Mesenchymal stem cell (in vitro differentiated cells and primary cell): ENCODE data around the gene MRPL52.
"Not testable (repeated sequence)": the region's sequence is repeated elsewhere in the genome, so short reads cannot be mapped to it uniquely, and the experiment has no call there.

Source experiments
- DNase-seq: peaks from one replicate; pipeline ENCODE4 v3.0.0-alpha.2; 2013
- H2AFZ ChIP-seq: one replicate; pipeline ENCODE4 v1.6.1; 2013; ENCODE audit warnings: low read depth, mild to moderate bottlenecking, control low read depth, inconsistent platforms, low read length, moderate library complexity
- H2AK5ac ChIP-seq: 2 replicates; pipeline ENCODE4 v1.6.1; 2013; ENCODE audit warnings: low read length, moderate library complexity, mild to moderate bottlenecking, inconsistent platforms; ENCODE audit not compliant: severe bottlenecking
- H2BK120ac ChIP-seq: one replicate; pipeline ENCODE4 v1.6.1; 2013; ENCODE audit warnings: low read depth, mild to moderate bottlenecking, inconsistent platforms, low read length, moderate library complexity
- H2BK12ac ChIP-seq, 2 experiments: one replicate each; pipeline ENCODE4 v1.6.1; 2013; ENCODE audit warnings: inconsistent platforms in 2 of 2, low read length in 2 of 2, mild to moderate bottlenecking in 2 of 2, moderate library complexity in 2 of 2, control low read depth in 1 of 2
- H2BK15ac ChIP-seq: one replicate; pipeline ENCODE4 v1.6.1; 2013; ENCODE audit warnings: mild to moderate bottlenecking, low read depth, inconsistent platforms; ENCODE audit not compliant: poor library complexity, severe bottlenecking
- H2BK5ac ChIP-seq: 2 replicates; pipeline ENCODE4 v1.6.1; 2013; ENCODE audit warnings: low read depth, mild to moderate bottlenecking, low read length, control low read depth, inconsistent platforms; ENCODE audit not compliant: poor library complexity, severe bottlenecking
- H3K14ac ChIP-seq, 2 experiments: one replicate each; pipeline ENCODE4 v1.6.1; 2013; ENCODE audit warnings: inconsistent platforms in 2 of 2, low read length in 2 of 2, control low read depth in 1 of 2, mild to moderate bottlenecking in 1 of 2, moderate library complexity in 1 of 2
- H3K18ac ChIP-seq, 2 experiments: one replicate each; pipeline ENCODE4 v1.6.1; 2013; ENCODE audit warnings: inconsistent platforms in 2 of 2, low read length in 2 of 2, control low read depth in 1 of 2, low read depth in 1 of 2, mild to moderate bottlenecking in 1 of 2
- H3K23ac ChIP-seq, 2 experiments: one replicate each; pipeline ENCODE4 v1.6.1; 2013; ENCODE audit warnings: inconsistent platforms in 2 of 2, low read length in 2 of 2, mild to moderate bottlenecking in 2 of 2, moderate library complexity in 2 of 2, control low read depth in 1 of 2
- H3K27ac ChIP-seq: 2 replicates; pipeline ENCODE4 v1.5.1; 2013; ENCODE audit warnings: mild to moderate bottlenecking, moderate library complexity, low read length, control low read depth, inconsistent platforms; ENCODE audit not compliant: poor library complexity, severe bottlenecking
- H3K27me3 ChIP-seq, 2 experiments: 2 replicates each; pipeline versions ENCODE4 v1.6.1 to v1.7.0; 2013; ENCODE audit warnings: low read length in 2 of 2, mild to moderate bottlenecking in 2 of 2, moderate library complexity in 2 of 2, control low read depth in 1 of 2, inconsistent platforms in 1 of 2; ENCODE audit not compliant: control insufficient read depth in 1 of 2, insufficient read depth in 1 of 2
- H3K36me3 ChIP-seq, 2 experiments: 2 replicates each; pipeline versions ENCODE4 v1.6.1 to v1.7.0; 2013; ENCODE audit warnings: low read length in 2 of 2, control low read depth in 1 of 2, inconsistent platforms in 1 of 2, low read depth in 1 of 2, mild to moderate bottlenecking in 1 of 2; ENCODE audit not compliant: insufficient read depth in 2 of 2, control insufficient read depth in 1 of 2
- H3K4ac ChIP-seq, 2 experiments: one replicate each; pipeline ENCODE4 v1.6.1; 2013; ENCODE audit warnings: inconsistent platforms in 2 of 2, low read length in 2 of 2, mild to moderate bottlenecking in 2 of 2, moderate library complexity in 2 of 2, control low read depth in 1 of 2, low read depth in 1 of 2
- H3K4me1 ChIP-seq: 2 replicates; pipeline ENCODE4 v1.6.1; 2013; ENCODE audit warnings: low read depth, low read length, control low read depth; ENCODE audit not compliant: control insufficient read depth, insufficient read depth
- H3K4me2 ChIP-seq: 2 replicates; pipeline ENCODE4 v1.6.1; 2013; ENCODE audit warnings: low read length, mild to moderate bottlenecking, inconsistent platforms; ENCODE audit not compliant: poor library complexity, severe bottlenecking
- H3K4me3 ChIP-seq, 2 experiments: 2 replicates each; pipeline versions ENCODE4 v1.5.1 to v1.7.0; 2013; ENCODE audit warnings: low read length in 2 of 2, mild to moderate bottlenecking in 2 of 2, control low read depth in 1 of 2, low read depth in 1 of 2; ENCODE audit not compliant: insufficient read depth in 1 of 2
- H3K79me1 ChIP-seq: replicated peaks from 2 replicates; pipeline ENCODE4 v1.6.1; 2013; ENCODE audit warnings: mild to moderate bottlenecking, control low read depth, low read length, inconsistent platforms; ENCODE audit not compliant: poor library complexity, severe bottlenecking
- H3K9ac ChIP-seq: 2 replicates; pipeline ENCODE4 v1.7.0; 2013; ENCODE audit warnings: mild to moderate bottlenecking, low read length, moderate library complexity
- H3K9me3 ChIP-seq: 2 replicates; pipeline ENCODE4 v1.7.0; 2013; ENCODE audit warnings: mild to moderate bottlenecking, low read length; ENCODE audit not compliant: control insufficient read depth
- H4K8ac ChIP-seq: one replicate; pipeline ENCODE4 v1.6.1; 2013; ENCODE audit warnings: inconsistent platforms, mild to moderate bottlenecking, low read length, moderate library complexity
- H4K91ac ChIP-seq: one replicate; pipeline ENCODE4 v1.6.1; 2013; ENCODE audit warnings: mild to moderate bottlenecking, low read length, inconsistent platforms
- WGBS: methylation state at CpG from one replicate; pipeline ENCODE4 v1.1.7; 2013; ENCODE audit warnings: mixed read lengths; 5-methylcytosine and 5-hydroxymethylcytosine counted together

MRPL52 gene

GRCh38 chr14:22793550-22793949 is 36.1 kb upstream of the MRPL52 start:
- WGBS: 90% methylated on average over 5 of the region's 5 CpGs
- not testable (repeated sequence) for H2BK12ac ChIP-seq

GRCh38 chr14:22793976-22794375 is 35.7 kb upstream of the MRPL52 start:
- Histone ChIP-seq H3K27me3 (peaks cover 10 to 19% of the 10 kb centered on the region in 2 experiments), H3K4me2 (no peak overlapping the region), H2BK5ac (no peak overlapping the region), H2AFZ (no peak overlapping the region), H3K14ac (no peak overlapping the region), H3K4me1 (peaks cover 4% of the 10 kb centered on the region), H2BK15ac (no peak overlapping the region), H3K23ac (no peak overlapping the region), H3K18ac (no peak overlapping the region), H3K4ac (no peak overlapping the region), H3K79me1 (no peaks in the 10 kb centered on the region), H2BK12ac (no peak overlapping the region), H3K36me3 (no peaks in the 10 kb centered on the region), H3K4me3 (no peak overlapping the region), H2BK120ac (no peak overlapping the region), H4K8ac (no peak overlapping the region), H3K9ac (no peak overlapping the region), H4K91ac (no peak overlapping the region), H2AK5ac (no peak overlapping the region), H3K9me3 (no peaks in the 10 kb centered on the region), H3K27ac (no peak overlapping the region)
- WGBS: 76% methylated on average over 5 of the region's 5 CpGs
- DNase-seq: no peak

More at GRCh38 chr14:22793550-22793949, 36.1 kb upstream of the MRPL52 start:
- H3K27ac ChIP-seq, H3K4me2 ChIP-seq, H3K23ac ChIP-seq, H3K9ac ChIP-seq, H3K14ac ChIP-seq, H4K91ac ChIP-seq, H4K8ac ChIP-seq, H2BK5ac ChIP-seq, H2AFZ ChIP-seq, H2AK5ac ChIP-seq, H2BK15ac ChIP-seq, H3K9me3 ChIP-seq, H3K4me3 ChIP-seq, H3K4me1 ChIP-seq, H3K36me3 ChIP-seq, H2BK120ac ChIP-seq, H3K18ac ChIP-seq, H3K79me1 ChIP-seq, H3K4ac ChIP-seq, DNase-seq: not testable (repeated sequence)
- H3K27me3 ChIP-seq: peaks cover 6 to 15% of the 10 kb centered on the region in 2 experiments

- H2BK12ac ChIP-seq: no peak overlapping the region
- no peak overlapping the region for H2AK5ac ChIP-seq
- WGBS: 98% methylated on average over 6 of the region's 7 CpGs
- H3K4me2 ChIP-seq: no peak overlapping the region
- peaks cover 2% of the 10 kb centered on the region for H3K4me1 ChIP-seq
- H3K79me1 ChIP-seq: no peaks in the 10 kb centered on the region
- no peak for DNase-seq
- H3K14ac ChIP-seq: no peak overlapping the region
- H2BK5ac ChIP-seq: no peak overlapping the region
- H3K27me3 ChIP-seq: peaks cover 13 to 20% of the 10 kb centered on the region in 2 experiments
- H3K27ac ChIP-seq: no peak overlapping the region
- H3K4ac ChIP-seq: no peak overlapping the region
- H3K23ac ChIP-seq: no peak overlapping the region
- no peak overlapping the region for H2BK120ac ChIP-seq
- H2BK15ac ChIP-seq: no peak overlapping the region
- no peak overlapping the region for H3K9ac ChIP-seq
- no peak overlapping the region for H3K4me3 ChIP-seq
- no peak overlapping the region for H3K18ac ChIP-seq
- no peaks in the 10 kb centered on the region for H3K9me3 ChIP-seq
- H4K8ac ChIP-seq: no peak overlapping the region
- H3K36me3 ChIP-seq: no peaks in the 10 kb centered on the region
- no peak overlapping the region for H4K91ac ChIP-seq
- H2AFZ ChIP-seq: no peak overlapping the region
Observed at GRCh38 chr14:22794551-22794951, 35.1 kb upstream of the MRPL52 start.

GRCh38 chr14:22796087-22796707 is 33.5 kb upstream of the MRPL52 start:
- H2AFZ ChIP-seq: no peak overlapping the region
- H2BK120ac ChIP-seq: no peak overlapping the region
- H3K9ac ChIP-seq: no peak overlapping the region
- no peaks in the 10 kb centered on the region for H3K36me3 ChIP-seq
- no peaks in the 10 kb centered on the region for H3K9me3 ChIP-seq
- H4K91ac ChIP-seq: no peak overlapping the region
- no peak overlapping the region for H2BK12ac ChIP-seq
- H3K4ac ChIP-seq: no peak overlapping the region
- no peak for DNase-seq
- H3K23ac ChIP-seq: no peak overlapping the region
- no peak overlapping the region for H2BK5ac ChIP-seq
- no peak overlapping the region for H3K4me3 ChIP-seq
- no peak overlapping the region for H2AK5ac ChIP-seq
- no peaks in the 10 kb centered on the region for H3K79me1 ChIP-seq
- no peak overlapping the region for H3K27ac ChIP-seq
- no peak overlapping the region for H4K8ac ChIP-seq
- H3K14ac ChIP-seq: no peak overlapping the region
- no peak overlapping the region for H3K18ac ChIP-seq
- H3K4me1 ChIP-seq: peaks cover 2% of the 10 kb centered on the region
- no peak overlapping the region for H3K4me2 ChIP-seq
- peaks cover 13 to 20% of the 10 kb centered on the region in 2 experiments for H3K27me3 ChIP-seq
- no peak overlapping the region for H2BK15ac ChIP-seq
- WGBS: 67% methylated on average over 5 of the region's 5 CpGs
